Measurements from ENCODE around the gene HIPK1. TPM values are rescaled to one million over a fixed set of nuclear protein-coding genes. Genes with fewer than 3 reads are reported as not detected.

The HIPK1 gene
- total and polyA plus RNA-seq, 12 donors, result 7.8 to 91.0 (median 61.2) TPM

GRCh38 chr1:113998361-113998760 is 69.2 kb downstream of the HIPK1 start:
- Histone ChIP-seq H3K4me3 (no peak overlapping the region), H3K27ac (no peak overlapping the region), H3K4me1 (peaks cover 0 to 15% (median 5%) of the 10 kb centered on the region in 9 donors), H3K9me3 (peaks cover 0 to 29% (median 15%) of the 10 kb centered on the region in 11 donors), H3K27me3 (no peaks in the 10 kb centered on the region), H3K36me3 (no peaks in the 10 kb centered on the region)
- 30 to 39% methylated on average over 4 of the region's 4 CpGs for WGBS, 2 donors
- TF ChIP-seq CTCF (IDR thresholded peaks at IDR 0.05), result no peak
- DNase-seq, result peak in 1 of 2 donors; percentile 24
- intact Hi-C loops (cut with DNase I), result no loop called here
- ATAC-seq, result peak in 2 of 8 donors; percentile 29 to 41

- Histone ChIP-seq H3K9me3 (peaks cover 0 to 25% (median 15%) of the 10 kb centered on the region in 11 donors), H3K27me3 (no peaks in the 10 kb centered on the region), H3K4me3 (no peak overlapping the region), H3K4me1 (peaks cover 0 to 24% (median 14%) of the 10 kb centered on the region in 9 donors), H3K36me3 (no peaks in the 10 kb centered on the region), H3K27ac (no peak overlapping the region)
- no peak for ATAC-seq
- 89 to 94% methylated on average over 2 of the region's 2 CpGs for WGBS, 2 donors
- no peak for TF ChIP-seq CTCF (IDR thresholded peaks at IDR 0.05)
- intact Hi-C loops (cut with DNase I), result no loop called here
- DNase-seq, result no peak
These were observed 70.1 kb downstream of the HIPK1 start for GRCh38 chr1:113999233-113999632.

GRCh38 chr1:113999799-114000198 is 70.7 kb downstream of the HIPK1 start:
- no peaks in the 10 kb centered on the region for H3K36me3 ChIP-seq
- H3K27ac ChIP-seq, result no peak overlapping the region
- H3K4me3 ChIP-seq, result no peak overlapping the region
- ATAC-seq (no peak), DNase-seq (no peak)
- H3K27me3 ChIP-seq, result peaks cover 0 to 1% (median 0%) of the 10 kb centered on the region in 7 donors
- WGBS, 2 donors, result 83 to 89% methylated on average over 2 of the region's 2 CpGs
- H3K4me1 ChIP-seq, result peaks cover 0 to 25% (median 15%) of the 10 kb centered on the region in 9 donors
- intact Hi-C loops (cut with DNase I), result no loop called here
- H3K9me3 ChIP-seq, result peaks cover 0 to 20% (median 11%) of the 10 kb centered on the region in 11 donors
- no peak for TF ChIP-seq CTCF (IDR thresholded peaks at IDR 0.05)

- Histone ChIP-seq H3K4me1 (peaks cover 0 to 25% (median 15%) of the 10 kb centered on the region in 9 donors), H3K27me3 (peaks cover 0 to 7% (median 0%) of the 10 kb centered on the region in 7 donors), H3K27ac (no peak overlapping the region), H3K4me3 (no peak overlapping the region), H3K9me3 (peaks cover 0 to 13% (median 5%) of the 10 kb centered on the region in 11 donors), H3K36me3 (no peaks in the 10 kb centered on the region)
- no peak for TF ChIP-seq CTCF (IDR thresholded peaks at IDR 0.05)
- intact Hi-C loops (cut with DNase I), result no loop called here
- DNase-seq, result no peak
- ATAC-seq, result no peak
These were observed 71.3 kb downstream of the HIPK1 start for GRCh38 chr1:114000406-114000805.
